HepG2 (cell line): ENCODE measurements around the gene SPHK1. TPM values are rescaled to one million over a fixed set of nuclear protein-coding genes. Genes with fewer than 3 reads are reported as not detected.

Experiments used
- ATF7 ChIP-seq, 2 experiments: fragments of 450-650 bp in 1 of 2; sonication (generic) in 1 of 2; formaldehyde crosslinking in 1 of 2; IDR thresholded peaks; 2 replicates each; pipeline versions ENCODE4 v1.4.0 to v1.6.1; 2016 to 2020; ENCODE audit warnings: antibody characterized with exemption in 1 of 2, mild to moderate bottlenecking in 1 of 2, missing genetic modification reagents in 1 of 2
- CBFB ChIP-seq: sonication (generic); formaldehyde crosslinking; IDR thresholded peaks from 2 replicates; pipeline ENCODE4 v1.4.0; 2020; ENCODE audit warnings: missing genetic modification reagents
- ETV6 ChIP-seq: sonication (generic); formaldehyde crosslinking; conservative IDR thresholded peaks from 2 replicates; pipeline ENCODE4 v1.4.0; 2020; ENCODE audit warnings: missing genetic modification reagents
- HMG20B ChIP-seq: conservative IDR thresholded peaks from 2 replicates; pipeline ENCODE4 v1.6.1; 2016; ENCODE audit warnings: missing genetic modification reagents, missing compliant biosample characterization
- JUNB ChIP-seq: sonication (generic); formaldehyde crosslinking; IDR thresholded peaks from 2 replicates; pipeline ENCODE4 v1.8.0; 2022; ENCODE audit warnings: missing genetic modification reagents, mild to moderate bottlenecking, borderline replicate concordance
- MED8 ChIP-seq: sonication (generic); formaldehyde crosslinking; IDR thresholded peaks from 2 replicates; pipeline ENCODE4 v1.8.1; 2023; ENCODE audit warnings: mild to moderate bottlenecking, missing genetic modification reagents; ENCODE audit not compliant: insufficient replicate concordance
- XRCC5 ChIP-seq: fragments of 200-400 bp; formaldehyde crosslinking; optimal IDR thresholded peaks from 2 replicates; pipeline ENCODE3; 2017; ENCODE audit warnings: mild to moderate bottlenecking, low read length
- ZFP36 ChIP-seq: fragments of 150-350 bp; IDR thresholded peaks from 2 replicates; pipeline ENCODE4 v1.6.1; 2018; ENCODE audit warnings: borderline replicate concordance, low read length, low read depth; ENCODE audit not compliant: partially characterized antibody
- ZNF160 ChIP-seq: sonication (generic); formaldehyde crosslinking; IDR thresholded peaks from 2 replicates; pipeline ENCODE4 v1.8.0; 2022; ENCODE audit warnings: mild to moderate bottlenecking, inconsistent platforms, missing genetic modification reagents
- ZNF451 ChIP-seq: sonication (generic); formaldehyde crosslinking; IDR thresholded peaks from 2 replicates; pipeline ENCODE4 v1.5.0; 2020; ENCODE audit warnings: mild to moderate bottlenecking, missing genetic modification reagents
- ZNF574 ChIP-seq: sonication (generic); formaldehyde crosslinking; IDR thresholded peaks from 2 replicates; pipeline ENCODE4 v1.4.0; 2020; ENCODE audit warnings: missing genetic modification reagents
- ZNF646 ChIP-seq: sonication (generic); formaldehyde crosslinking; IDR thresholded peaks from 2 replicates; pipeline ENCODE4 v1.9.0; 2021; ENCODE audit warnings: mild to moderate bottlenecking, missing genetic modification reagents
- ZNF781 ChIP-seq: sonication (generic); formaldehyde crosslinking; IDR thresholded peaks from 2 replicates; pipeline ENCODE4 v1.5.1; 2020; ENCODE audit warnings: borderline replicate concordance, mild to moderate bottlenecking, missing genetic modification reagents; ENCODE audit errors: not compliant biosample characterization
- ZNF850 ChIP-seq: sonication (generic); formaldehyde crosslinking; conservative IDR thresholded peaks from 2 replicates; pipeline ENCODE4 v1.9.0; 2021; ENCODE audit warnings: mild to moderate bottlenecking, missing genetic modification reagents
- polyA plus RNA-seq, 8 experiments: library from polyadenylated mRNA; depleted of rRNA in 3 of 8; stranded (reverse) in 7 of 8; unstranded in 1 of 8; fragments of >200 nt; fragmentation: Illumina TruSeq in 4 of 8; extraction: Trizol in 4 of 8; gene quantifications; 2 replicates each; pipeline versions ENCODE4 v1.2.1 to v1.2.3, GENCODE V29; 2011 to 2016; ENCODE audit warnings: low read depth in 4 of 8, missing spikeins in 1 of 8, mixed read lengths in 1 of 8; ENCODE audit not compliant: insufficient read depth in 1 of 8
- total RNA-seq, 5 experiments: library from RNA; depleted of rRNA; stranded (reverse); fragments of >200 nt; fragmentation: Illumina TruSeq; extraction: Trizol; gene quantifications; 2 replicates each; pipeline ENCODE4 v1.2.3, GENCODE V29; 2016; ENCODE audit warnings: low read depth in 1 of 5
- TF ChIP-seq, protein P1 (sequence below): sonication (generic); formaldehyde crosslinking; IDR thresholded peaks from 2 replicates; pipeline ENCODE4 v1.4.0; 2020; ENCODE audit warnings: missing genetic modification reagents

SPHK1 gene
- total and polyA plus RNA-seq, 2 of the 13 experiments (the other 11 are each of a cell fraction or from before 2014, with no cell fraction given), result 129 to 160 TPM

DNA sequence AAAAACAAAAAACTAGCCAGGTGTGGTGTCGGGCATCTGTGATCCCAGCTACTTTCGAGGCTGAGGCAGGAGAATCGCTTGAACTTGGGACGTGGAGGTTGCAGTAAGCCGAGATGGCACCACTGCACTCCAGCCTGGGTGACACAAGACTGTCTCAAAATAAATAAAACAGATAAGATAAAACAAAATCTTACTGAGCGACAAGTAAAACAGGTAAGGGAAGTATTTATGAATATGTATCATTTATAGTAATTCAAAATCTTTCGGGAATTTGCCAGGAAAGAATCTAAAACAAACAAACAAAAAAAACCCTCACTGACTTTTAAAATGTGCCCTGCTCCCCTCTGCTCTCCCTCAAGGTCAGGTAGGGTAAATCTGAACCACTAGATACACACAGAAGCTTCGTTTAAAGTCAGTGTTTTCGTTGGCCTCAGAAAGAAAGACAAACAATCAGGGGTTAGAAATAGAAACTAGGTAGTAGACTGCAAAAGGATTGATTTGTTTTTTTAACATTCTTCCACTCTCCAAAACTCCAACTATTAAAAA, 32.8 kb upstream of the SPHK1 start (continued):
- TF ChIP-seq ZNF574 (CRISPR knock-in tag) (peak; percentile 68; the same call in 1 of the 2 replicates), ZNF850 (CRISPR knock-in tag) (0 out of 2 replicates have a peak, but pooled peaks have one; percentile 50), ZNF451 (CRISPR knock-in tag) (no peak), JUNB (CRISPR knock-in tag) (no peak), ZFP36 (no peak), CBFB (CRISPR knock-in tag) (peak; percentile 71; the same call in 1 of the 2 replicates), ZNF160 (no peak), ZNF646 (CRISPR knock-in tag) (no peak), MED8 (CRISPR knock-in tag) (no peak), HMG20B (CRISPR knock-in tag) (peak; percentile 70; the same call in 1 of the 2 replicates), XRCC5 (no peak), ETV6 (no peak), ATF7 (IDR thresholded peaks at IDR 0.05) (no peak), ATF7 (CRISPR knock-in tag; IDR thresholded peaks at IDR 0.05) (no peak), ZNF781 (CRISPR knock-in tag) (peak; percentile 72)
- TF ChIP-seq, protein P1, sequence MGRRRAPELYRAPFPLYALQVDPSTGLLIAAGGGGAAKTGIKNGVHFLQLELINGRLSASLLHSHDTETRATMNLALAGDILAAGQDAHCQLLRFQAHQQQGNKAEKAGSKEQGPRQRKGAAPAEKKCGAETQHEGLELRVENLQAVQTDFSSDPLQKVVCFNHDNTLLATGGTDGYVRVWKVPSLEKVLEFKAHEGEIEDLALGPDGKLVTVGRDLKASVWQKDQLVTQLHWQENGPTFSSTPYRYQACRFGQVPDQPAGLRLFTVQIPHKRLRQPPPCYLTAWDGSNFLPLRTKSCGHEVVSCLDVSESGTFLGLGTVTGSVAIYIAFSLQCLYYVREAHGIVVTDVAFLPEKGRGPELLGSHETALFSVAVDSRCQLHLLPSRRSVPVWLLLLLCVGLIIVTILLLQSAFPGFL (CRISPR knock-in tag), result no peak
